ENCODE measurements around the gene ARHGAP32. TPM values are rescaled to one million over a fixed set of nuclear protein-coding genes. Genes with fewer than 3 reads are reported as not detected.

The ARHGAP32 gene
- total RNA-seq, 4 donors from 2014 or later, result 11.2 to 21.7 (median 18.1) TPM

DNA sequence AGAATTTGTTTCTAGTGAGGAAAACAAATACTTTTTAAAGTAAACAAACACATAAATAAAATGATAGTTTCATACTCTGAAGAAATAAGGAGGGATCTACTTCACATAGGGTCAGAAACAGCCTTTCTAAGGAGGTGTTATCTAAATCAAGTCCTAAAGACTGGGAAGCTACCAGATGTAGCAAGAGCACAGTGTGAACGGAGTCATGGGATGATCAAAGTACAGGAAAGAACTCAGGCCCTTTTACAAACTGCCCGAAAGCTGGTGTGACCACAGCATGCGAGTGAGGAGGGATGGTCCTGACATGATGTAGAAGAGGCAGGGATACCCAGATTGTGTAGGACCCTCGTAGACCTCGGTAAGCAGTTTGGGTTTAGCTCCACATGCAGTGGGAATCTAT is 102.8 kb downstream of the ARHGAP32 start:
- DNase-seq (ENCODE audit: low spot score) (no peak), ATAC-seq (ENCODE audit: low FRiP score) (no peak)
- TF ChIP-seq, protein P1, sequence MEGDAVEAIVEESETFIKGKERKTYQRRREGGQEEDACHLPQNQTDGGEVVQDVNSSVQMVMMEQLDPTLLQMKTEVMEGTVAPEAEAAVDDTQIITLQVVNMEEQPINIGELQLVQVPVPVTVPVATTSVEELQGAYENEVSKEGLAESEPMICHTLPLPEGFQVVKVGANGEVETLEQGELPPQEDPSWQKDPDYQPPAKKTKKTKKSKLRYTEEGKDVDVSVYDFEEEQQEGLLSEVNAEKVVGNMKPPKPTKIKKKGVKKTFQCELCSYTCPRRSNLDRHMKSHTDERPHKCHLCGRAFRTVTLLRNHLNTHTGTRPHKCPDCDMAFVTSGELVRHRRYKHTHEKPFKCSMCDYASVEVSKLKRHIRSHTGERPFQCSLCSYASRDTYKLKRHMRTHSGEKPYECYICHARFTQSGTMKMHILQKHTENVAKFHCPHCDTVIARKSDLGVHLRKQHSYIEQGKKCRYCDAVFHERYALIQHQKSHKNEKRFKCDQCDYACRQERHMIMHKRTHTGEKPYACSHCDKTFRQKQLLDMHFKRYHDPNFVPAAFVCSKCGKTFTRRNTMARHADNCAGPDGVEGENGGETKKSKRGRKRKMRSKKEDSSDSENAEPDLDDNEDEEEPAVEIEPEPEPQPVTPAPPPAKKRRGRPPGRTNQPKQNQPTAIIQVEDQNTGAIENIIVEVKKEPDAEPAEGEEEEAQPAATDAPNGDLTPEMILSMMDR (IDR thresholded peaks at IDR 0.05), result no peak

- no peak for ATAC-seq (ENCODE audit: low FRiP score)
- DNase-seq (ENCODE audit: low spot score), result no peak
- TF ChIP-seq, protein P1 (IDR thresholded peaks at IDR 0.05), result no peak
Observed at GRCh38 chr11:129086976-129087375, 105.1 kb downstream of the ARHGAP32 start.

DNA sequence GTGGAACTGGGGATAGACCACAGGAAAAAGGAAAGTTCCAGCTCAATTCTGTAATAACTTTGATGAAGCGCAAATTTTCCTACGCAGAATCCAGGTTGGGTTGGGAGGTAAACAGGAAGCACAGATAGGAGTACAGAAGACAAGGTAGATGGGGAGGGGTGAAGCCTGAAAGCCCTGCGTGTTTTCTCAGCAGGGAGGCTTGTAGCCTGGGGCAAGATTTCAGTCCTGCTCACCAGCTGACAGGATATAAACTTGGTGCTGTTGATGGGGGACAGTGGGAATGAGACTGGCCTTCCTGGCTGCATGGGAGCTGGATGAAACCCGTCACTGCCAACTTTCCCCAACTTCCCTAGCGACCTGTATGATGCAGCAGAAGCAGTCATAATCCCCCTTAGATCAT is 114.9 kb downstream of the ARHGAP32 start:
- no peak for DNase-seq (ENCODE audit: low spot score)
- ATAC-seq (ENCODE audit: low FRiP score), result no peak
- TF ChIP-seq, protein P1 (IDR thresholded peaks at IDR 0.05), result no peak

DNA sequence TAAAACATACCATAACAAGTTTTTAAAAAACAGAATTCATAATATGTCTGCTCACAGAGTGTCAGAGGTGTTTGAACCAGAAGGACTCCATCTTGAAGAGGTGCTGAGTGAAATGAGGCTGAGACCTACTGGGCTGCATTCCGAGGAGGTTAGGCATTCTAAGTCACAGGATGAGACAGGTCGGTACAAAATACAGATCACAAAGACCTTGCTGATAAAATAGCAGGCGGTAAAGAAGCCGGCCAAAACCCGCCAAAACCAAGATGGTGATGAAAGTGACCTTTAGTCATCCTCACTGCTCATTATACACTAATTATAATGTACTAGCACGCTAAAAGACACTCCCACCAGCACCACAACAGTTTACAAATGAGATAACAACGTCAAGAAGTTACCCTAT is 116.4 kb downstream of the ARHGAP32 start:
- DNase-seq (ENCODE audit: low spot score), result no peak
- no peak for ATAC-seq (ENCODE audit: low FRiP score)
- TF ChIP-seq, protein P1 (IDR thresholded peaks at IDR 0.05), result no peak

DNA sequence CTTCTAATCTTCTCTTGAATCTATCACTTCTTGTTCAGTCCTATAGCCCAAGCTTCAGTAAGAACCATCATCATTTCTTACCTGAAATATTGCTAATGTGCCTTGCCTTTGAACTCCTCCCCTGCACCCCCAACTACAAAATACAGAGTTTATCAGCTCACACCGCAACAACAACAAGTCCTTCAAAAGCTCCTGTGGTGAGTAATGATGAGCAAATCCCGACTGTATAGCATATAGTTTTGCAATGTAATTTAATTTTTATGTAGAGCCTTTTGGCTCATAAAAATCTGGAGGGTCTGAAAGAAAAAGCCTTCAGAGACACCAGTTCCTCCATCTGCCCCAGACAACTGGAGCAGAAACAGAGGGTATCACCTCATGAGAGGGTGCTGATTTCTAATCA is 124.7 kb downstream of the ARHGAP32 start:
- ATAC-seq (ENCODE audit: low FRiP score), result no peak
- DNase-seq (ENCODE audit: low spot score), result no peak
- TF ChIP-seq, protein P1 (IDR thresholded peaks at IDR 0.05), result no peak

- no peak for ATAC-seq (ENCODE audit: low FRiP score)
- TF ChIP-seq, protein P1 (IDR thresholded peaks at IDR 0.05), result no peak
- DNase-seq (ENCODE audit: low spot score), result no peak
Observed at GRCh38 chr11:129066229-129066628, 125.9 kb downstream of the ARHGAP32 start.

DNA sequence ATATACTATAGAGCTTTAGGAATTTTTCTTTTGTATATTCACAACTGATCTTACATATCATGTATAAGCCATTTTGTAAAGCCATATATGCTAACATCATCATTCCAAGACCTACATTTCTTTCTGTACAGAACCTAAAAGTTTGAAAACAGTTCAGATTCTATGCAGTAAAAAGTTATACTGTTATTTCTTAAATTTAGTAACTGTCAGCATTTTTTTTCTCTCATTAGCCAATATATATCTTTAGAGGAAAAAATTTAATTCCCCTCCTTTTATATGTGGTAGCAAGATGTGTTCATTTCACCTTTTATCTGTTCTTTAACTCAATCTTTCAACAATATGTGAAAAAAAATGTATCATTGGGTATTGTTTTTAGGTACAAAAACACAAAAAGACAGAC is 129.0 kb downstream of the ARHGAP32 start:
- TF ChIP-seq, protein P1 (IDR thresholded peaks at IDR 0.05), result no peak
- DNase-seq (ENCODE audit: low spot score) (no peak), ATAC-seq (ENCODE audit: low FRiP score) (no peak)
